GM23338 (cell line): ENCODE data around the gene DLL1. TPM values are rescaled to one million over a fixed set of nuclear protein-coding genes. Genes with fewer than 3 reads are reported as not detected.

ENCODE experiments used
- ATAC-seq: fragments of 200-7000 bp; cut with Tn5 transposase; 3 replicates; pipeline ENCODE4 v1.9.1; 2020
- DNase-seq: peaks from one replicate; pipeline ENCODE4 v3.0.0-alpha.2; 2015; ENCODE audit warnings: low spot score
- H2AFZ ChIP-seq: fragments of 200-600 bp; sonication (generic); 2 replicates; pipeline ENCODE4 v1.8.0; 2016; ENCODE audit warnings: antibody characterized with exemption, mild to moderate bottlenecking, moderate library complexity
- H3F3A ChIP-seq: fragments of 200-600 bp; sonication (generic); replicated peaks from 2 replicates; pipeline ENCODE4 v1.8.0; 2017; ENCODE audit warnings: antibody characterized with exemption, mixed run types, low read depth
- H3K27ac ChIP-seq: fragments of 200-600 bp; sonication (generic); 2 replicates; pipeline ENCODE4 v1.6.1; 2016; ENCODE audit warnings: low read depth
- H3K27me3 ChIP-seq: fragments of 200-600 bp; sonication (generic); 2 replicates; pipeline ENCODE4 v1.8.0; 2016; ENCODE audit warnings: mild to moderate bottlenecking, mixed run types, moderate library complexity; ENCODE audit not compliant: insufficient read depth
- H3K36me3 ChIP-seq: fragments of 200-600 bp; sonication (generic); 2 replicates; pipeline ENCODE4 v1.8.0; 2016; ENCODE audit warnings: mild to moderate bottlenecking; ENCODE audit not compliant: insufficient read depth
- H3K4me1 ChIP-seq: fragments of 200-600 bp; sonication (generic); 2 replicates; pipeline ENCODE4 v1.8.0; 2016; ENCODE audit warnings: mild to moderate bottlenecking, moderate library complexity; ENCODE audit not compliant: insufficient read depth
- H3K4me2 ChIP-seq: fragments of 200-600 bp; sonication (generic); 2 replicates; pipeline ENCODE4 v1.7.1; 2017; ENCODE audit warnings: mixed run types
- H3K4me3 ChIP-seq: fragments of 200-600 bp; sonication (generic); 2 replicates; pipeline ENCODE4 v1.6.1; 2016; ENCODE audit warnings: mixed run types
- H3K79me2 ChIP-seq: fragments of 200-600 bp; sonication (generic); replicated peaks from 2 replicates; pipeline ENCODE4 v1.8.0; 2017; ENCODE audit warnings: mild to moderate bottlenecking; ENCODE audit not compliant: insufficient read depth
- H3K9me2 ChIP-seq: fragments of 200-600 bp; sonication (generic); 2 replicates; pipeline ENCODE4 v1.8.0; 2017; ENCODE audit not compliant: insufficient read depth
- H4K20me1 ChIP-seq: fragments of 200-600 bp; sonication (generic); replicated peaks from 2 replicates; pipeline ENCODE4 v1.8.0; 2017; ENCODE audit warnings: mild to moderate bottlenecking; ENCODE audit not compliant: insufficient read depth
- H3K27ac Mint-ChIP-seq: 2 replicates; pipeline ENCODE4 v1.8.0; 2020; ENCODE audit warnings: inconsistent platforms, mild to moderate bottlenecking, moderate library complexity, mixed read lengths
- H3K27me3 Mint-ChIP-seq: 3 replicates; pipeline ENCODE4 v1.8.0; 2022; ENCODE audit warnings: low read depth, mild to moderate bottlenecking, moderate library complexity, mixed read lengths, inconsistent platforms; ENCODE audit not compliant: insufficient read depth, poor library complexity
- H3K36me3 Mint-ChIP-seq: 3 replicates; pipeline ENCODE4 v1.8.0; 2021; ENCODE audit warnings: low read depth, mild to moderate bottlenecking, inconsistent platforms, moderate library complexity, mixed read lengths
- H3K4me1 Mint-ChIP-seq: 3 replicates; pipeline ENCODE4 v1.8.0; 2020; ENCODE audit warnings: mild to moderate bottlenecking, inconsistent platforms, mixed read lengths
- H3K4me3 Mint-ChIP-seq: 3 replicates; pipeline ENCODE4 v1.8.0; 2021; ENCODE audit warnings: moderate library complexity, mild to moderate bottlenecking, inconsistent platforms, mixed read lengths
- H3K9me3 Mint-ChIP-seq: 3 replicates; pipeline ENCODE4 v1.8.0; 2020; ENCODE audit warnings: moderate library complexity, mild to moderate bottlenecking, inconsistent platforms, mixed read lengths
- CREB1 ChIP-seq: fragments of 250-450 bp; sonication (Bioruptor Pico); IDR thresholded peaks from 2 replicates; pipeline ENCODE4 v1.5.0; 2020; ENCODE audit warnings: low read depth, mild to moderate bottlenecking, moderate library complexity
- EZH2phosphoT487 ChIP-seq: fragments of 200-600 bp; sonication (generic); IDR thresholded peaks from one replicate; pipeline ENCODE4 v1.8.1; 2018; ENCODE audit warnings: antibody characterized with exemption; ENCODE audit not compliant: unreplicated experiment
- NANOG ChIP-seq: IDR thresholded peaks from 2 replicates; pipeline ENCODE4 v1.6.1; 2016; ENCODE audit warnings: antibody characterized with exemption, borderline replicate concordance
- POLR2AphosphoS5 ChIP-seq: IDR thresholded peaks from 2 replicates; pipeline ENCODE4 v1.6.1; 2016; ENCODE audit warnings: antibody characterized with exemption, low read depth
- REST ChIP-seq: IDR thresholded peaks from one replicate; pipeline ENCODE4 v1.6.1; 2018; ENCODE audit warnings: antibody characterized with exemption; ENCODE audit not compliant: unreplicated experiment
- STAT1 ChIP-seq: IDR thresholded peaks from one replicate; pipeline ENCODE4 v1.6.1; 2016; ENCODE audit warnings: antibody characterized with exemption; ENCODE audit not compliant: unreplicated experiment
- ZNF114 ChIP-seq: fragments of 250-450 bp; sonication (Bioruptor Pico); IDR thresholded peaks from 2 replicates; pipeline ENCODE4 v1.5.0; 2020; ENCODE audit warnings: mild to moderate bottlenecking, moderate library complexity
- ZNF331 ChIP-seq: fragments of 250-450 bp; sonication (Bioruptor Pico); IDR thresholded peaks from 2 replicates; pipeline ENCODE4 v1.5.0; 2020; ENCODE audit warnings: low read depth, mild to moderate bottlenecking, moderate library complexity
- polyA plus RNA-seq: library from polyadenylated mRNA; unstranded; fragments of >200 nt; fragmentation: Nextera tagmentation; extraction: Ambion mirVana; gene quantifications from 2 replicates; pipeline ENCODE4 v1.2.1, GENCODE V29; 2016
- total RNA-seq: library from RNA; depleted of rRNA; stranded (reverse); fragments of >200 nt; shearing (Covaris generic); gene quantifications from 2 replicates; pipeline ENCODE4 v1.2.3, GENCODE V29; 2014
- TF ChIP-seq, protein P1 (sequence below): IDR thresholded peaks from 2 replicates; pipeline ENCODE4 v1.6.1; 2016; ENCODE audit warnings: antibody characterized with exemption
- TF ChIP-seq, protein P2 (sequence below), 2 experiments: fragments of 200-600 bp in 1 of 2; sonication (generic) in 1 of 2; conservative IDR thresholded peaks; 2 replicates each; pipeline versions ENCODE4 v1.5.1 to v1.6.1; 2016 to 2017; ENCODE audit warnings: antibody characterized with exemption in 2 of 2, low read depth in 2 of 2, mild to moderate bottlenecking in 2 of 2, moderate library complexity in 1 of 2

Gene DLL1
- total and polyA plus RNA-seq, 2 experiments from 2014 or later, result 2.2 to 4.6 TPM

DNA sequence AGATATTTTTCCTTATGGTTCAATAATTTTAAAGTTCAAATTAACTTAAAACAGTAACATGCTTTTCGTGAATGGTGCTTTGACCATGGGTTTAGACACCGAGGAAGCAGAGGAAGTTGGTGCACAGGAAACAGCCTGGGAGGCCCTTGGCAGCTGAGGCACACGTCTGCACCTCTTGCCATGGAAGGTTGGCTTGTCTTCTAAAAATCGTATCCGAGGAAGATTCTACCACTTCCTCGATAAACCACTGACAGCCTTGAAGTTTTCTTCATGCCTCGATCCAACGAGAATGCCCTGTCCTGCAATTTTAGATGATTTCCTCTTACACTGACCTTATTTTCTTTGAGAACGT lies 12.2 kb downstream of the DLL1 start (continued):
- TF ChIP-seq, protein P1, sequence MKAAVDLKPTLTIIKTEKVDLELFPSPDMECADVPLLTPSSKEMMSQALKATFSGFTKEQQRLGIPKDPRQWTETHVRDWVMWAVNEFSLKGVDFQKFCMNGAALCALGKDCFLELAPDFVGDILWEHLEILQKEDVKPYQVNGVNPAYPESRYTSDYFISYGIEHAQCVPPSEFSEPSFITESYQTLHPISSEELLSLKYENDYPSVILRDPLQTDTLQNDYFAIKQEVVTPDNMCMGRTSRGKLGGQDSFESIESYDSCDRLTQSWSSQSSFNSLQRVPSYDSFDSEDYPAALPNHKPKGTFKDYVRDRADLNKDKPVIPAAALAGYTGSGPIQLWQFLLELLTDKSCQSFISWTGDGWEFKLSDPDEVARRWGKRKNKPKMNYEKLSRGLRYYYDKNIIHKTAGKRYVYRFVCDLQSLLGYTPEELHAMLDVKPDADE, result no peak
- TF ChIP-seq STAT1, result no peak

- TF ChIP-seq, protein P2, sequence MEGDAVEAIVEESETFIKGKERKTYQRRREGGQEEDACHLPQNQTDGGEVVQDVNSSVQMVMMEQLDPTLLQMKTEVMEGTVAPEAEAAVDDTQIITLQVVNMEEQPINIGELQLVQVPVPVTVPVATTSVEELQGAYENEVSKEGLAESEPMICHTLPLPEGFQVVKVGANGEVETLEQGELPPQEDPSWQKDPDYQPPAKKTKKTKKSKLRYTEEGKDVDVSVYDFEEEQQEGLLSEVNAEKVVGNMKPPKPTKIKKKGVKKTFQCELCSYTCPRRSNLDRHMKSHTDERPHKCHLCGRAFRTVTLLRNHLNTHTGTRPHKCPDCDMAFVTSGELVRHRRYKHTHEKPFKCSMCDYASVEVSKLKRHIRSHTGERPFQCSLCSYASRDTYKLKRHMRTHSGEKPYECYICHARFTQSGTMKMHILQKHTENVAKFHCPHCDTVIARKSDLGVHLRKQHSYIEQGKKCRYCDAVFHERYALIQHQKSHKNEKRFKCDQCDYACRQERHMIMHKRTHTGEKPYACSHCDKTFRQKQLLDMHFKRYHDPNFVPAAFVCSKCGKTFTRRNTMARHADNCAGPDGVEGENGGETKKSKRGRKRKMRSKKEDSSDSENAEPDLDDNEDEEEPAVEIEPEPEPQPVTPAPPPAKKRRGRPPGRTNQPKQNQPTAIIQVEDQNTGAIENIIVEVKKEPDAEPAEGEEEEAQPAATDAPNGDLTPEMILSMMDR (conservative IDR thresholded peaks at IDR 0.05; ENCODE audit: low read depth in 2 of 2), result peak; percentile 9; a peak in 1 of 4 replicates
- no peak for TF ChIP-seq ZNF331 (CRISPR knock-in tag)
- Histone ChIP-seq H3K27me3 (no peaks in the 10 kb centered on the region), H3K9me2 (no peaks in the 10 kb centered on the region), H3K4me1 (0 out of 2 replicates have a peak, but pooled peaks cover 7% of the 10 kb centered on the region), H4K20me1 (no peaks in the 10 kb centered on the region), H3K27ac (no peak overlapping the region), H3K36me3 (no peaks in the 10 kb centered on the region), H3K4me3 (no peak overlapping the region), H3F3A (no peaks in the 10 kb centered on the region), H3K79me2 (no peaks in the 10 kb centered on the region), H3K4me2 (no peak overlapping the region), H2AFZ (no peak overlapping the region)
- no peak overlapping the region for H3K4me3 Mint-ChIP-seq
- H3K27me3 Mint-ChIP-seq, result peaks cover 13% of the 10 kb centered on the region
- DNase-seq (peak; percentile 55), ATAC-seq (peak; percentile 24; the same call in 1 of the 3 replicates)
- H3K36me3 Mint-ChIP-seq, result no peaks in the 10 kb centered on the region
- no peaks in the 10 kb centered on the region for H3K9me3 Mint-ChIP-seq
- peaks cover 17% of the 10 kb centered on the region for H3K4me1 Mint-ChIP-seq
- H3K27ac Mint-ChIP-seq, result no peak overlapping the region
Measured at GRCh38 chr6:170277893-170278742, 12.8 kb downstream of the DLL1 start.

GRCh38 chr6:170276369-170277057 lies 14.4 kb downstream of the DLL1 start:
- H3K4me3 ChIP-seq, result no peak overlapping the region
- Mint-ChIP-seq H3K9me3 (no peaks in the 10 kb centered on the region), H3K4me1 (peaks cover 17% of the 10 kb centered on the region), H3K27ac (no peak overlapping the region), H3K27me3 (peaks cover 15% of the 10 kb centered on the region), H3K36me3 (no peaks in the 10 kb centered on the region), H3K4me3 (no peak overlapping the region)
- no peak for DNase-seq
- no peaks in the 10 kb centered on the region for H3K79me2 ChIP-seq
- TF ChIP-seq REST, result no peak
- TF ChIP-seq NANOG, result no peak
- TF ChIP-seq, protein P2 (conservative IDR thresholded peaks at IDR 0.05; ENCODE audit: low read depth in 2 of 2), result no peak
- TF ChIP-seq EZH2phosphoT487, result no peak
- TF ChIP-seq STAT1, result no peak
- TF ChIP-seq POLR2AphosphoS5, result no peak
- TF ChIP-seq, protein P1, result no peak
- no peak for TF ChIP-seq ZNF114 (CRISPR knock-in tag)
- no peak for TF ChIP-seq CREB1
- H3K4me2 ChIP-seq, result no peak overlapping the region
- no peak for ATAC-seq
- H3K4me1 ChIP-seq, result 0 out of 2 replicates have a peak, but pooled peaks cover 7% of the 10 kb centered on the region
- H3K27me3 ChIP-seq, result no peaks in the 10 kb centered on the region
- no peak overlapping the region for H2AFZ ChIP-seq
- no peaks in the 10 kb centered on the region for H4K20me1 ChIP-seq
- no peaks in the 10 kb centered on the region for H3K36me3 ChIP-seq
- no peaks in the 10 kb centered on the region for H3F3A ChIP-seq
- H3K27ac ChIP-seq, result no peak overlapping the region
- H3K9me2 ChIP-seq, result no peaks in the 10 kb centered on the region
